Type B pancreatic cell (in vitro differentiated cells): ENCODE data around the gene PTBP3. TPM values are rescaled to one million over a fixed set of nuclear protein-coding genes. Genes with fewer than 3 reads are reported as not detected.

Experiments
- DNase-seq: peaks from one replicate; pipeline ENCODE4 v3.0.0; 2021; ENCODE audit warnings: mixed read lengths; ENCODE audit not compliant: unreplicated experiment; ENCODE audit errors: extremely low spot score
- H3K27ac Mint-ChIP-seq: 2 replicates; pipeline ENCODE4 v1.8.0; 2021; ENCODE audit warnings: mild to moderate bottlenecking, mixed read lengths
- H3K27me3 Mint-ChIP-seq: 2 replicates; pipeline ENCODE4 v1.8.0; 2021; ENCODE audit warnings: mixed read lengths
- H3K36me3 Mint-ChIP-seq: 2 replicates; pipeline ENCODE4 v1.8.0; 2021; ENCODE audit warnings: mixed read lengths
- H3K4me1 Mint-ChIP-seq: one replicate; pipeline ENCODE4 v1.8.0; 2021; ENCODE audit warnings: mixed read lengths; ENCODE audit not compliant: unreplicated experiment
- H3K4me3 Mint-ChIP-seq: 2 replicates; pipeline ENCODE4 v1.8.0; 2021; ENCODE audit warnings: mild to moderate bottlenecking, mixed read lengths
- H3K9me3 Mint-ChIP-seq: 2 replicates; pipeline ENCODE4 v1.8.0; 2021; ENCODE audit warnings: mixed read lengths
- total RNA-seq: library from RNA; stranded (reverse); gene quantifications from 2 replicates; pipeline ENCODE4 v1.2.1, GENCODE V29; 2021; ENCODE audit warnings: low replicate concordance
- TF ChIP-seq, protein P1 (sequence below): fragments of 200-600 bp; sonication (generic); conservative IDR thresholded peaks from 2 replicates; pipeline ENCODE4 v1.5.0; 2021; ENCODE audit warnings: antibody characterized with exemption, mild to moderate bottlenecking

The PTBP3 gene
- total RNA-seq, 1 donor from 2014 or later = 78.6 TPM

DNA sequence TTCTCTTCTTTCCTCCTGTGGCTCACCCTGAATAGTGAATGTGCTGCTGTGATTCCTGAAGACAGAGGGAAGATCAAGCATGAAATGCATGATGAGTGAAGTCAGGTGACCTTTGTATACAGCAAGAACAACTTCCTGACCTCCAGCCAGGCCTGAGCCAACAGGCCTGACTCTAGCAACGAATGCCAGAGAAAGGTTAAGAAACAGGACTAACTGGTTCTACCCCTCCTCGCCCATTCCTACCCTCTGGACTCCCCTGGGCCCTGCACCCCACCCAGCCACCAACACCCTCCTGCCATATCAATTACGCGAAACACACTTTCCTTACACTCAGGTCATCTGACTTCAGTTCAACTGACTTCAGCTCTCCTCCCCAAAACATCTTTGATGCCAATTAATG lies 163.2 kb downstream of the PTBP3 start:
- TF ChIP-seq, protein P1, sequence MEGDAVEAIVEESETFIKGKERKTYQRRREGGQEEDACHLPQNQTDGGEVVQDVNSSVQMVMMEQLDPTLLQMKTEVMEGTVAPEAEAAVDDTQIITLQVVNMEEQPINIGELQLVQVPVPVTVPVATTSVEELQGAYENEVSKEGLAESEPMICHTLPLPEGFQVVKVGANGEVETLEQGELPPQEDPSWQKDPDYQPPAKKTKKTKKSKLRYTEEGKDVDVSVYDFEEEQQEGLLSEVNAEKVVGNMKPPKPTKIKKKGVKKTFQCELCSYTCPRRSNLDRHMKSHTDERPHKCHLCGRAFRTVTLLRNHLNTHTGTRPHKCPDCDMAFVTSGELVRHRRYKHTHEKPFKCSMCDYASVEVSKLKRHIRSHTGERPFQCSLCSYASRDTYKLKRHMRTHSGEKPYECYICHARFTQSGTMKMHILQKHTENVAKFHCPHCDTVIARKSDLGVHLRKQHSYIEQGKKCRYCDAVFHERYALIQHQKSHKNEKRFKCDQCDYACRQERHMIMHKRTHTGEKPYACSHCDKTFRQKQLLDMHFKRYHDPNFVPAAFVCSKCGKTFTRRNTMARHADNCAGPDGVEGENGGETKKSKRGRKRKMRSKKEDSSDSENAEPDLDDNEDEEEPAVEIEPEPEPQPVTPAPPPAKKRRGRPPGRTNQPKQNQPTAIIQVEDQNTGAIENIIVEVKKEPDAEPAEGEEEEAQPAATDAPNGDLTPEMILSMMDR = no peak
- peaks cover 37% of the 10 kb centered on the region for H3K4me1 Mint-ChIP-seq
- peaks cover under 1% of the 10 kb centered on the region for H3K27me3 Mint-ChIP-seq
- H3K9me3 Mint-ChIP-seq = peaks cover 11% of the 10 kb centered on the region
- peaks cover 20% of the 10 kb centered on the region for H3K36me3 Mint-ChIP-seq
- DNase-seq = no peak
- peak overlapping the region; percentile 67 for H3K4me3 Mint-ChIP-seq
- peak overlapping the region; percentile 98 for H3K27ac Mint-ChIP-seq

DNA sequence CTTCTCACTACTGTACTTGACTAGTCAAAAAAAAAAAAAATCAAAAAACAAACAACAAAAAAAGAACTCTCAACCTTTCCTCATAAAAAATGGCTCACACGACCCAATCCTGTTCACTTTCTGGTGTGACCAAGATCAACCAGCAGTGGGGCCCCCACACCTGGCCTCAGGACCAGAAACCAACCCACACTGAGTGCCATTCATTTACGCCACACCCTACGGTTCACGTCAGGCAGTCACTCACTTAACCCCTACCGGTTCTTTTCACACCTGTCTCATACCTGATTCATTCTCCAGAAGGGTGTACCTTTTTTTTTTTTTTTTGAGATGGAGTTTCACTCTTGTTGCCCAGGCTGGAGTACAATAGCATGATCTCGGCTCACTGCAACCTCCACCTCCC lies 164.1 kb downstream of the PTBP3 start:
- H3K4me1 Mint-ChIP-seq = peaks cover 35% of the 10 kb centered on the region
- TF ChIP-seq, protein P1 = no peak

DNA sequence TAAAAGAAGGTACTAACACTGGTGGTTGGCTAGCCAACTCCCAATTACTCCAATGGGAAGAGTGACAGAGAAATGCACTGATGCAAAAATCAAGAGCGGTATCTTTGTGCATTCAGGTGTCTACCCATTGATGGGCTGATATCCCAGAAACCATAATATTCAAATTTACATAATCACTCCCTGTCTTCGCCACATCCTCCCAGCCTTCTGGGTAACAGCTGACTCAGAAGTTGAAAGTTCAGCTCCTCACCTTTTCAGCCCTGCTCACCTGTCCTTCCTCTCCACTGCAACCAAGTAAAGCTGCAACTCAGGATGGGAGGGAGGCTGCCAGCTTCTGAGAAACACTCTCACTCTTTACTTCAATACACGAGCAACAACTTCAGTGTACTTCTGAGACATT lies 165.2 kb downstream of the PTBP3 start:
- Mint-ChIP-seq H3K9me3 (peaks cover 11% of the 10 kb centered on the region), H3K36me3 (peaks cover 12% of the 10 kb centered on the region), H3K4me3 (peak overlapping the region; percentile 69), H3K4me1 (peaks cover 30% of the 10 kb centered on the region), H3K27ac (peak overlapping the region; percentile 98), H3K27me3 (no peaks in the 10 kb centered on the region)
- no peak for DNase-seq
- TF ChIP-seq, protein P1 = no peak

More for the DNA sequence above, 164.1 kb downstream of the PTBP3 start:
- peaks cover 11% of the 10 kb centered on the region for H3K9me3 Mint-ChIP-seq
- H3K27ac Mint-ChIP-seq = peak overlapping the region; percentile 98
- peaks cover 18% of the 10 kb centered on the region for H3K36me3 Mint-ChIP-seq
- H3K4me3 Mint-ChIP-seq = peak overlapping the region; percentile 69
- no peaks in the 10 kb centered on the region for H3K27me3 Mint-ChIP-seq
- DNase-seq = no peak

Other genes starting within 250 kb of the PTBP3 start
- 16.3 and 21.8 TPM in 2 replicates for gene SUSD1, start 158.3 kb downstream of the PTBP3 start, total RNA-seq
- 37.5 and 38.6 TPM in 2 replicates for gene HSDL2, start 46.5 kb upstream of the PTBP3 start, total RNA-seq
- gene KIAA1958, start 153.2 kb upstream of the PTBP3 start, total RNA-seq = 15.0 and 28.1 TPM in 2 replicates